HG02571 (cell line): ENCODE data around the gene MYO3B.

ENCODE experiments used
- ATAC-seq: cut with Tn5 transposase; IDR thresholded peaks from one replicate; pipeline ENCODE4 v1.9.1; 2021; ENCODE audit warnings: mild to moderate bottlenecking, moderate library complexity; ENCODE audit not compliant: unreplicated experiment

Gene MYO3B

GRCh38 chr2:170361090-170361936 lies 183.4 kb downstream of the MYO3B start:
- ATAC-seq, result no peak

- no peak for ATAC-seq
Observed at GRCh38 chr2:170362313-170362870, 184.4 kb downstream of the MYO3B start.

- ATAC-seq, result no peak
Observed at GRCh38 chr2:170362871-170363631, 185.1 kb downstream of the MYO3B start.

GRCh38 chr2:170365003-170365402 lies 187.1 kb downstream of the MYO3B start:
- ATAC-seq, result no peak

- ATAC-seq, result no peak
Observed at GRCh38 chr2:170365686-170366085, 187.7 kb downstream of the MYO3B start.

GRCh38 chr2:170368370-170368769 lies 190.4 kb downstream of the MYO3B start:
- ATAC-seq, result no peak

- ATAC-seq, result no peak
Observed at GRCh38 chr2:170369228-170369627, 191.3 kb downstream of the MYO3B start.

- ATAC-seq, result no peak
Observed at GRCh38 chr2:170369894-170370293, 191.9 kb downstream of the MYO3B start.

- no peak for ATAC-seq
Observed at GRCh38 chr2:170371231-170371998, 193.5 kb downstream of the MYO3B start.

- ATAC-seq, result no peak
Observed at GRCh38 chr2:170375192-170375591, 197.2 kb downstream of the MYO3B start.

GRCh38 chr2:170377500-170378207 lies 199.7 kb downstream of the MYO3B start:
- ATAC-seq, result no peak

- ATAC-seq, result no peak
Observed at GRCh38 chr2:170380267-170380666, 202.3 kb downstream of the MYO3B start.

- ATAC-seq, result no peak
Observed at GRCh38 chr2:170381678-170382077, 203.7 kb downstream of the MYO3B start.

GRCh38 chr2:170386554-170386953 lies 208.6 kb downstream of the MYO3B start:
- no peak for ATAC-seq

- ATAC-seq, result no peak
Observed at GRCh38 chr2:170391018-170391417, 213.1 kb downstream of the MYO3B start.

GRCh38 chr2:170391697-170392096 lies 213.8 kb downstream of the MYO3B start:
- ATAC-seq, result no peak

GRCh38 chr2:170393861-170394498 lies 216.0 kb downstream of the MYO3B start:
- no peak for ATAC-seq

GRCh38 chr2:170394641-170395387 lies 216.9 kb downstream of the MYO3B start:
- no peak for ATAC-seq

- no peak for ATAC-seq
Observed at GRCh38 chr2:170396799-170397459, 219.0 kb downstream of the MYO3B start.
